ENCODE results near the gene PLAU. TPM values are rescaled to one million over a fixed set of nuclear protein-coding genes. Genes with fewer than 3 reads are reported as not detected.

Gene PLAU
- total RNA-seq, 2 experiments from 2014 or later = not detected

DNA sequence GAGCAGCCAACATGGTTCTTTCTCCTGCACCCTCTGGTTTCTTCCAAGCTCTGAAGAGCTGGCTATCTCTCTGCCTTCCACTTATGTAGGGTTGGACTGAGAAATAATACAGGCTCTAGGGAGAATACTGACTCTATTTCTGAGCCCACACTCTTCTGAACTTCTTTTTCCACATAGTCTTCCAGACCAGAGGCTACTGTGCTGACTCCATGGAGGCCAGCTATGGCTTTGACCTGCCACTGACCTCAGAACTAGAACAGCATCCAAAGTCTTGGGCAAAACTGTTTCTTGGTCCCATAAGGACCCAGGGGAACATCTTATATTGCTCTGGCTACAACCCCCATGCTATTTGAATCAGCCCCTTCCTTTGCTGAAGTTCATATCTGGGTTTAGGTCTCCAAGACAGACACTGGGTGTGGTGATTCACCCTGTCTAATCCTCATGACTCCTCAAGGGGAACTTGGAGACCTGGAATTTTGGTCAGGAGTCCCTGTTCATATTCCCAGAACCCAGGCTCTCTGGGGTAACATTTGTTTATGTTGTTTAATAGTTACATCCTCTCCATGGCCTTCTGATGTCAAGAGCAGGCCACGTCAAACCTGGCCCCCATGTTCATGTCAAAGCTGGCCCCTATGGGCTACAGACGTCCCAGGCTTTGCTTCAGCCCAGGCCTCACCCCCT is 12.1 kb upstream of the PLAU start:
- TF ChIP-seq, protein P1, sequence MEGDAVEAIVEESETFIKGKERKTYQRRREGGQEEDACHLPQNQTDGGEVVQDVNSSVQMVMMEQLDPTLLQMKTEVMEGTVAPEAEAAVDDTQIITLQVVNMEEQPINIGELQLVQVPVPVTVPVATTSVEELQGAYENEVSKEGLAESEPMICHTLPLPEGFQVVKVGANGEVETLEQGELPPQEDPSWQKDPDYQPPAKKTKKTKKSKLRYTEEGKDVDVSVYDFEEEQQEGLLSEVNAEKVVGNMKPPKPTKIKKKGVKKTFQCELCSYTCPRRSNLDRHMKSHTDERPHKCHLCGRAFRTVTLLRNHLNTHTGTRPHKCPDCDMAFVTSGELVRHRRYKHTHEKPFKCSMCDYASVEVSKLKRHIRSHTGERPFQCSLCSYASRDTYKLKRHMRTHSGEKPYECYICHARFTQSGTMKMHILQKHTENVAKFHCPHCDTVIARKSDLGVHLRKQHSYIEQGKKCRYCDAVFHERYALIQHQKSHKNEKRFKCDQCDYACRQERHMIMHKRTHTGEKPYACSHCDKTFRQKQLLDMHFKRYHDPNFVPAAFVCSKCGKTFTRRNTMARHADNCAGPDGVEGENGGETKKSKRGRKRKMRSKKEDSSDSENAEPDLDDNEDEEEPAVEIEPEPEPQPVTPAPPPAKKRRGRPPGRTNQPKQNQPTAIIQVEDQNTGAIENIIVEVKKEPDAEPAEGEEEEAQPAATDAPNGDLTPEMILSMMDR (IDR thresholded peaks at IDR 0.05) = no peak
- Histone ChIP-seq H3K27me3 (ENCODE audit: control insufficient read depth in 1 of 2, insufficient read depth in 2 of 2, low read length in 2 of 2) (peaks cover 0 to 5% of the 10 kb centered on the region in 2 experiments), H3K27ac (ENCODE audit: low read depth in 1 of 2, low read length in 2 of 2) (no peak overlapping the region), H3K4me1 (ENCODE audit: insufficient read depth, low read length) (no peaks in the 10 kb centered on the region), H3K4me3 (ENCODE audit: low read length) (no peak overlapping the region), H3K9me3 (ENCODE audit: control insufficient read depth in 1 of 2, insufficient read depth in 1 of 2, low read length in 2 of 2) (no peaks in the 10 kb centered on the region), H3K36me3 (ENCODE audit: insufficient read depth, low read length) (no peaks in the 10 kb centered on the region)
- no peaks in the 10 kb centered on the region for H3K36me3 Mint-ChIP-seq (ENCODE audit: low read depth)
- H3K27ac Mint-ChIP-seq = no peak overlapping the region
- H3K4me1 Mint-ChIP-seq (ENCODE audit: low read depth) = no peaks in the 10 kb centered on the region
- DNase-seq (no peak), ATAC-seq (ENCODE audit: poor library complexity) (no peak)
- no peak overlapping the region for H3K4me3 Mint-ChIP-seq
- CTCF ChIA-PET = interaction anchor here (1.0 to 1.6 kb wide), 2 partner anchors 13 to 42 kb away, joined by 4 to 6 read pairs; no protein-coding TSS in a partner anchor
- peaks cover 19% of the 10 kb centered on the region for H3K27me3 Mint-ChIP-seq
- H3K9me3 Mint-ChIP-seq = no peaks in the 10 kb centered on the region
- POLR2A ChIA-PET = interaction anchor here (1.6 kb wide), 1 partner anchor 12 kb away, joined by 3 read pairs; the partner anchor contains the start of gene PLAU
- intact Hi-C loops (cut with DNase I, micrococcal nuclease) = no loop called here

DNA sequence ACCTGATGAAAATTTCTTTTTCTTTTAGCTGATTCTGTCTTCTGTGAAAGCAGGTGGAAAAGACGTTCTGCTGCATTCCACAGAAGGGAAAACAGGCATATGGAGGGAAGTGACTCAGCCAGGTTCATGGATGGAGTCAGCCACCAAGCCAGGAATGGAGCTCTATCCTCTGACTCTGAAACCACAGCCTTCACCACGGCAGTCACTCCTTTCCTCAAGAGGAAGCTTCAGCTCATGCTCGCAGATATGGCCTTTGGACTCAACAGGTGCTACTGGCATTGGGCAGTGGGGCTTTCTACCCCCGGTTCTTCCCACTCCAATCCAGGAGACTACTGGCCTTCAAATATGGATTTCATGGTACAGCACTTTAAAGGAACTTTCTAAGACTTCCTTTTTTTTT is 11.5 kb upstream of the PLAU start:
- intact Hi-C loops (cut with DNase I, micrococcal nuclease) = no loop called here
- H3K4me1 ChIP-seq (ENCODE audit: insufficient read depth, low read length) = no peaks in the 10 kb centered on the region
- Mint-ChIP-seq H3K9me3 (no peaks in the 10 kb centered on the region), H3K4me3 (no peak overlapping the region), H3K27ac (no peak overlapping the region), H3K4me1 (ENCODE audit: low read depth) (no peaks in the 10 kb centered on the region), H3K36me3 (ENCODE audit: low read depth) (no peaks in the 10 kb centered on the region), H3K27me3 (peaks cover 22% of the 10 kb centered on the region)
- H3K27me3 ChIP-seq (ENCODE audit: control insufficient read depth in 1 of 2, insufficient read depth in 2 of 2, low read length in 2 of 2) = peaks cover 0 to 5% of the 10 kb centered on the region in 2 experiments
- H3K9me3 ChIP-seq (ENCODE audit: control insufficient read depth in 1 of 2, insufficient read depth in 1 of 2, low read length in 2 of 2) = no peaks in the 10 kb centered on the region
- no peak overlapping the region for H3K27ac ChIP-seq (ENCODE audit: low read depth in 1 of 2, low read length in 2 of 2)
- H3K4me3 ChIP-seq (ENCODE audit: low read length) = no peak overlapping the region
- CTCF ChIA-PET = interaction anchor here (1.0 to 1.6 kb wide), 2 partner anchors 13 to 41 kb away, joined by 4 to 6 read pairs; no protein-coding TSS in a partner anchor
- TF ChIP-seq, protein P1 (IDR thresholded peaks at IDR 0.05) = no peak
- POLR2A ChIA-PET = interaction anchor here (1.6 kb wide), 1 partner anchor 11 kb away, joined by 3 read pairs; the partner anchor contains the start of gene PLAU
- ATAC-seq (ENCODE audit: poor library complexity) = no peak
- DNase-seq = no peak
- no peaks in the 10 kb centered on the region for H3K36me3 ChIP-seq (ENCODE audit: insufficient read depth, low read length)

DNA sequence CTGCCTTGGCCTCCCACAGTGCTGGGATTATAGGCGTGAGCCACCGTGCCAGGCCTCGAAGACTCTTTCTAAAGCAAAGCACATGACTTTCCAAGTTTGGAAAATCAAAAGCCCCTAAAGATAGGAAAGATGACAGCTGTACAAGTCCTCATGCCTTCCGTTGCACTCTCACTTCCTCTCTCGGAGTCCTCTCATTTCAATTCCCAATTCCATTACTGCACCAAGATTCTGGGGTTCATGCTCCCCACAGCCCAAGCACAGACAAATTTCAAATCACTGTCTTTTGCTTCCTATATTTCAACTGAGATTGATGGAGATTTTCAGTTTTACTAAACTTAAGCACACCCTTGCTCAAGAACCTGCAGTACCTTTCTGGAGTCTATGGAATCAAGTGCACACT is 10.9 kb upstream of the PLAU start:
- intact Hi-C loops (cut with DNase I, micrococcal nuclease) = no loop called here
- Histone ChIP-seq H3K4me1 (ENCODE audit: insufficient read depth, low read length) (no peaks in the 10 kb centered on the region), H3K27ac (ENCODE audit: low read depth in 1 of 2, low read length in 2 of 2) (no peak overlapping the region), H3K27me3 (ENCODE audit: control insufficient read depth in 1 of 2, insufficient read depth in 2 of 2, low read length in 2 of 2) (peaks cover 0 to 5% of the 10 kb centered on the region in 2 experiments), H3K4me3 (ENCODE audit: low read length) (no peak overlapping the region), H3K36me3 (ENCODE audit: insufficient read depth, low read length) (no peaks in the 10 kb centered on the region), H3K9me3 (ENCODE audit: control insufficient read depth in 1 of 2, insufficient read depth in 1 of 2, low read length in 2 of 2) (no peaks in the 10 kb centered on the region)
- POLR2A ChIA-PET = no interaction called here
- Mint-ChIP-seq H3K9me3 (no peaks in the 10 kb centered on the region), H3K4me3 (no peak overlapping the region), H3K27me3 (peaks cover 24% of the 10 kb centered on the region), H3K36me3 (ENCODE audit: low read depth) (no peaks in the 10 kb centered on the region), H3K27ac (no peak overlapping the region), H3K4me1 (ENCODE audit: low read depth) (no peaks in the 10 kb centered on the region)
- TF ChIP-seq, protein P1 (IDR thresholded peaks at IDR 0.05) = no peak
- ATAC-seq (ENCODE audit: poor library complexity) = no peak
- no peak for DNase-seq
- CTCF ChIA-PET = interaction anchor here (1.6 kb wide), 1 partner anchor 40 kb away, joined by 6 read pairs; no protein-coding TSS in a partner anchor
